CD4-positive, alpha-beta T cell (primary cell): Measurements from ENCODE around the gene ADGRF4. TPM values are rescaled to one million over a fixed set of nuclear protein-coding genes. Genes with fewer than 3 reads are reported as not detected.

ENCODE experiments used
- ATAC-seq: fragments of 200-7000 bp; cut with Tn5 transposase; one replicate; pipeline ENCODE4 v1.10.0; 2022; ENCODE audit warnings: mild to moderate bottlenecking; ENCODE audit not compliant: poor library complexity
- CTCF ChIA-PET: fragments of 350-600 bp; sonication (Branson Sonifier 250); formaldehyde crosslinking; loops from one replicate; lab custom pipeline; 2021; ENCODE audit warnings: antibody characterized with exemption, inconsistent platforms; lab: Charles Lee
- POLR2A ChIA-PET: fragments of 350-600 bp; sonication (Branson Sonifier 250); formaldehyde crosslinking; loops from one replicate; lab custom pipeline; 2021; ENCODE audit warnings: antibody characterized with exemption, inconsistent platforms; lab: Charles Lee
- DNase-seq, 14 experiments: peaks; one replicate each; pipeline ENCODE4 v3.0.0-alpha.2; 2013 to 2020; ENCODE audit warnings: mixed read lengths in 2 of 14
- H3K27ac ChIP-seq, 2 donors: one replicate each; pipeline versions ENCODE4 v1.5.1 to v1.7.0; 2013; ENCODE audit warnings: low read length in 2 of 2, low read depth in 1 of 2, mild to moderate bottlenecking in 1 of 2
- H3K27me3 ChIP-seq, 2 experiments: 1 replicate in 1 of 2; 2 replicates in 1 of 2; pipeline versions ENCODE4 v1.6.1 to v1.7.0; 2013; ENCODE audit warnings: low read length in 2 of 2, control low read depth in 1 of 2, mild to moderate bottlenecking in 1 of 2, moderate library complexity in 1 of 2; ENCODE audit not compliant: insufficient read depth in 2 of 2, control insufficient read depth in 1 of 2
- H3K36me3 ChIP-seq: one replicate; pipeline ENCODE4 v1.6.1; 2013; ENCODE audit warnings: low read length, control low read depth; ENCODE audit not compliant: insufficient read depth
- H3K4me1 ChIP-seq: one replicate; pipeline ENCODE4 v1.6.1; 2013; ENCODE audit warnings: low read length, control low read depth; ENCODE audit not compliant: insufficient read depth
- H3K4me3 ChIP-seq: one replicate; pipeline ENCODE4 v1.5.1; 2013; ENCODE audit warnings: mild to moderate bottlenecking, low read length, moderate library complexity
- H3K9me3 ChIP-seq, 2 experiments: 1 replicate in 1 of 2; 2 replicates in 1 of 2; pipeline versions ENCODE4 v1.6.1 to v1.7.0; 2013; ENCODE audit warnings: low read length in 2 of 2, mild to moderate bottlenecking in 2 of 2, control low read depth in 1 of 2, moderate library complexity in 1 of 2; ENCODE audit not compliant: control insufficient read depth in 1 of 2, insufficient read depth in 1 of 2
- H3K27ac Mint-ChIP-seq: one replicate; pipeline ENCODE4 v1.8.0; 2020; ENCODE audit warnings: mixed read lengths
- H3K27me3 Mint-ChIP-seq: one replicate; pipeline ENCODE4 v1.8.0; 2021; ENCODE audit warnings: mixed read lengths
- H3K36me3 Mint-ChIP-seq: one replicate; pipeline ENCODE4 v1.8.0; 2021; ENCODE audit warnings: low read depth, mixed read lengths
- H3K4me1 Mint-ChIP-seq: one replicate; pipeline ENCODE4 v1.8.0; 2021; ENCODE audit warnings: low read depth, mixed read lengths
- H3K4me3 Mint-ChIP-seq: one replicate; pipeline ENCODE4 v1.8.0; 2020; ENCODE audit warnings: mild to moderate bottlenecking, mixed read lengths
- H3K9me3 Mint-ChIP-seq: one replicate; pipeline ENCODE4 v1.8.0; 2020; ENCODE audit warnings: mixed read lengths
- intact Hi-C, 2 experiments: fragments of 100-400 bp; cut with DNase I in 1 of 2; cut with micrococcal nuclease in 1 of 2; formaldehyde crosslinking; loops; one replicate each; pipeline versions ENCODE4 v1.15.1 to v1.9.0; 2023 to 2025; cut with DNase I, micrococcal nuclease
- total RNA-seq, 174 experiments: library from RNA in 2 of 174; stranded (reverse) in 2 of 174; gene quantifications; one replicate each; pipeline ENCODE4 v1.2.3 and lab custom pipeline; 2021 to 2026
- TF ChIP-seq, protein P1 (sequence below): fragments of 200-600 bp; IDR thresholded peaks from one replicate; pipeline ENCODE4 v1.8.0; 2022; ENCODE audit warnings: antibody characterized with exemption, mild to moderate bottlenecking

ADGRF4 gene
- total RNA-seq, 2 experiments from 2014 or later, result not detected

DNA sequence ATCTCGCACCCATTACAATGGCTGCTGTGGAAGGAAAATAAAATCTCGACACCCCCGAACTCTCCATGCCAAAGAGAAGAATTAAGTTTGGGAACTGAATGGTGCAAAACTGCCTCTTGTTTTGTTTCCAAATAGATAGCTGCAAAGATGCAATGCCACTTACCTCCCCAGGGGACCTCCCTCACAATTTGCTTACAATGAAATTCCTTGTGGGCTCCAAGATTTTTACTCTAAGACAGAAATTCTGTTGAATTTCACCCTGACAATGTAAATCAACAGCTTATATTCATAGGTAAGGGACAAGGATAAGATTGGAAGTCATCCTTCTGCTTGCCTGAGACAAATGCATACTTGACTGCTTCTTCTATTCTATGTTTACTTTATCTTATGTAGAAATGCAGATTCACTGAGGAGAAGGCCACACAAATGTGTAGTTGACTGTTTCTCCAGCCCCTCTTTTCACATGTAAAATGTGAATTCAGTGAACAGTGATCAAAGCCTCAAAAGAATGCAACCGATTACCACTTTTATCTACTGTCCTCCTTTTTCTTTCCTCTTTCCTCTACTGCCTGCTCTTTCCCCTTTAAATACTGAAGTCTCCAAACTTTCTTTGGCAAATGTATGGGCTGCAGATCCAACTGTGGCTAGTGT lies 36.6 kb downstream of the ADGRF4 start:
- H3K27me3 Mint-ChIP-seq, result no peaks in the 10 kb centered on the region
- ChIA-PET POLR2A (no interaction called here), CTCF (interaction anchor here (0.6 to 1.5 kb wide), 2 partner anchors 24 to 104 kb away, joined by 4 to 7 read pairs; no protein-coding TSS in a partner anchor)
- H3K4me3 ChIP-seq, result no peak overlapping the region
- no peaks in the 10 kb centered on the region for H3K4me1 ChIP-seq
- TF ChIP-seq, protein P1, sequence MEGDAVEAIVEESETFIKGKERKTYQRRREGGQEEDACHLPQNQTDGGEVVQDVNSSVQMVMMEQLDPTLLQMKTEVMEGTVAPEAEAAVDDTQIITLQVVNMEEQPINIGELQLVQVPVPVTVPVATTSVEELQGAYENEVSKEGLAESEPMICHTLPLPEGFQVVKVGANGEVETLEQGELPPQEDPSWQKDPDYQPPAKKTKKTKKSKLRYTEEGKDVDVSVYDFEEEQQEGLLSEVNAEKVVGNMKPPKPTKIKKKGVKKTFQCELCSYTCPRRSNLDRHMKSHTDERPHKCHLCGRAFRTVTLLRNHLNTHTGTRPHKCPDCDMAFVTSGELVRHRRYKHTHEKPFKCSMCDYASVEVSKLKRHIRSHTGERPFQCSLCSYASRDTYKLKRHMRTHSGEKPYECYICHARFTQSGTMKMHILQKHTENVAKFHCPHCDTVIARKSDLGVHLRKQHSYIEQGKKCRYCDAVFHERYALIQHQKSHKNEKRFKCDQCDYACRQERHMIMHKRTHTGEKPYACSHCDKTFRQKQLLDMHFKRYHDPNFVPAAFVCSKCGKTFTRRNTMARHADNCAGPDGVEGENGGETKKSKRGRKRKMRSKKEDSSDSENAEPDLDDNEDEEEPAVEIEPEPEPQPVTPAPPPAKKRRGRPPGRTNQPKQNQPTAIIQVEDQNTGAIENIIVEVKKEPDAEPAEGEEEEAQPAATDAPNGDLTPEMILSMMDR, result no peak
- no peaks in the 10 kb centered on the region for H3K27me3 ChIP-seq
- no peaks in the 10 kb centered on the region for H3K36me3 ChIP-seq
- DNase-seq (no peak), ATAC-seq (no peak)
- no peaks in the 10 kb centered on the region for H3K4me1 Mint-ChIP-seq
- H3K9me3 ChIP-seq, result no peaks in the 10 kb centered on the region
- H3K9me3 Mint-ChIP-seq, result no peaks in the 10 kb centered on the region
- H3K27ac ChIP-seq, result no peak overlapping the region
- intact Hi-C loops, result loop anchor here (1.0 to 5.0 kb wide), 4 partner anchors 103 to 323 kb away; no protein-coding TSS in a partner anchor
- no peak overlapping the region for H3K4me3 Mint-ChIP-seq
- no peaks in the 10 kb centered on the region for H3K36me3 Mint-ChIP-seq
- no peak overlapping the region for H3K27ac Mint-ChIP-seq

DNA sequence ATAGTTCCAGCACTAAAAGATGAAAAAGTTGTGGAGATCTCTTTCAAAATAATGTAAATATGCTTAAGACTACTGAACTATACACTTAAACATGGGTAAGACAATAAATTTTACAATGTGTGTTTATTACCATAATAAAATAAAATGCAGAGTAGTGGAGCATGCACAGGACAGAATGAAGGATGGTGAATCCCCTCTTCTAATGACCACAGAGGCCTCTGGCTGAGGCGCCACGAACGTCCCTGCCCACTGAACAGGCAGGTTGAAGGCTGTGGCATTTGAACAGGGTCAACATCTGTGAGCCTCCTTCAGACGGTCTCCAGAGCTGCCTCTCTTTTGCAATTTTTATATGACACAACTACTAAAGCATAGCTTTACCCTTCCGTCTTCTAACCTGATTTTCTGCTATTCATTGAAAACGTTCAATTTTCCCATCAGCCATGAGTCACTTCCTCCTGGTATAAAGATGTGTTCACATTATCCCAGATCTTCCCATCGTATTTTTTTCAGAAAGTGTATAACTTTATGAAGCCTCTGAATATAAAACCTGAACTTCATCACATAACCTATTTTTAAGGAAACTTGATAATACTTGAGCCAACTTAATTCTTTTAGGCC lies 37.8 kb downstream of the ADGRF4 start:
- no peak for DNase-seq
- ChIA-PET CTCF (no interaction called here), POLR2A (no interaction called here)
- H3K4me3 Mint-ChIP-seq, result no peak overlapping the region
- no peak for ATAC-seq
- H3K27me3 ChIP-seq, result no peaks in the 10 kb centered on the region
- H3K36me3 ChIP-seq, result no peaks in the 10 kb centered on the region
- H3K4me1 Mint-ChIP-seq, result no peaks in the 10 kb centered on the region
- no peak overlapping the region for H3K27ac Mint-ChIP-seq
- intact Hi-C loops, result no loop called here
- H3K4me1 ChIP-seq, result no peaks in the 10 kb centered on the region
- H3K9me3 ChIP-seq, result no peaks in the 10 kb centered on the region
- H3K27ac ChIP-seq, result no peak overlapping the region
- TF ChIP-seq, protein P1, result no peak
- H3K36me3 Mint-ChIP-seq, result no peaks in the 10 kb centered on the region
- no peak overlapping the region for H3K4me3 ChIP-seq
- no peaks in the 10 kb centered on the region for H3K9me3 Mint-ChIP-seq
- no peaks in the 10 kb centered on the region for H3K27me3 Mint-ChIP-seq

DNA sequence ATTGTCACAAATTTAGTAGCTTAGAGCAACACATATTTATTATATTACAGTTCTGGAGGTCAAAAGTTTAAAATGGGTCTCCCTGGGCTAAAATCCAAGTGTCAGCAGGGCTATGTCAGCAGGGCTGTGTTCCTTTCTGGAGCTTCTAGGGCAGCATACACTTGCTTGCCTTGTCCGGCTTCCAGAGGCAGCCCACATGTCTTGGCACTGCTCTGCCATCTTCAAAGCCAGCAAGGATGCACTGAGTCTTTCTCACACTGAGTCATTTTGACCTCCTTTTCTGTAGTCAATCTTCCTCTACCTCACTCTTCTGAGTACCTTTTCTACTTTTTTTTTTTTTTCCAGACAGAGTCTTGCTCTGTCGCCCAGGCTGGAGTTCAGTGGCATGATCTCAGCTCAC lies 39.0 kb downstream of the ADGRF4 start:
- H3K9me3 Mint-ChIP-seq, result no peaks in the 10 kb centered on the region
- ATAC-seq (no peak), DNase-seq (no peak)
- POLR2A ChIA-PET, result no interaction called here
- no peaks in the 10 kb centered on the region for H3K27me3 ChIP-seq
- no peaks in the 10 kb centered on the region for H3K27me3 Mint-ChIP-seq
- H3K4me1 ChIP-seq, result no peaks in the 10 kb centered on the region
- intact Hi-C loops, result no loop called here
- H3K4me1 Mint-ChIP-seq, result no peaks in the 10 kb centered on the region
- no peaks in the 10 kb centered on the region for H3K9me3 ChIP-seq
- H3K36me3 ChIP-seq, result no peaks in the 10 kb centered on the region
- CTCF ChIA-PET, result no interaction called here
- no peak overlapping the region for H3K4me3 Mint-ChIP-seq
- H3K4me3 ChIP-seq, result no peak overlapping the region
- H3K27ac Mint-ChIP-seq, result no peak overlapping the region
- H3K36me3 Mint-ChIP-seq, result no peaks in the 10 kb centered on the region
- TF ChIP-seq, protein P1, result no peak
- H3K27ac ChIP-seq, result no peak overlapping the region
